GM19397 (cell line): ENCODE measurements around the gene SECTM1.

Source experiments
- ATAC-seq: cut with Tn5 transposase; IDR thresholded peaks from one replicate; pipeline ENCODE4 v1.9.1; 2021; ENCODE audit warnings: mild to moderate bottlenecking, moderate library complexity; ENCODE audit not compliant: unreplicated experiment

SECTM1 gene

GRCh38 chr17:82283208-82283749, 50.3 kb downstream of the SECTM1 start:
- ATAC-seq, result no peak

- ATAC-seq, result no peak
Measured at GRCh38 chr17:82282239-82283207, 51.0 kb downstream of the SECTM1 start.

- no peak for ATAC-seq
Measured at GRCh38 chr17:82281502-82282238, 51.9 kb downstream of the SECTM1 start.

GRCh38 chr17:82281076-82281475, 52.5 kb downstream of the SECTM1 start:
- ATAC-seq, result no peak

GRCh38 chr17:82280537-82280936, 53.0 kb downstream of the SECTM1 start:
- no peak for ATAC-seq

GRCh38 chr17:82278786-82279391, 54.7 kb downstream of the SECTM1 start:
- no peak for ATAC-seq

- ATAC-seq, result no peak
Measured at GRCh38 chr17:82278308-82278707, 55.3 kb downstream of the SECTM1 start.

- ATAC-seq, result no peak
Measured at GRCh38 chr17:82277851-82278250, 55.7 kb downstream of the SECTM1 start.

- ATAC-seq, result no peak
Measured at GRCh38 chr17:82276938-82277337, 56.6 kb downstream of the SECTM1 start.

- no peak for ATAC-seq
Measured at GRCh38 chr17:82275326-82275725, 58.2 kb downstream of the SECTM1 start.

- ATAC-seq, result no peak
Measured at GRCh38 chr17:82274134-82275020, 59.2 kb downstream of the SECTM1 start.

GRCh38 chr17:82273327-82274133, 60.0 kb downstream of the SECTM1 start, which contains the start of gene CSNK1D:
Gene CSNK1D (minus strand): TSS chr17:82273700. CDS start chr17:82273381, 319 bp downstream.
- peak; percentile 68 for ATAC-seq

GRCh38 chr17:82272495-82273326, 60.9 kb downstream of the SECTM1 start:
- peak; percentile 15 for ATAC-seq

- no peak for ATAC-seq
Measured at GRCh38 chr17:82271401-82271800, 62.2 kb downstream of the SECTM1 start.
